Thyroid gland (tissue), 4 donors: ENCODE results near the gene PADI4.

ENCODE experiments used
- CTCF ChIP-seq, 6 experiments: fragments of 200-600 bp in 3 of 6; fragments of 450-650 bp in 3 of 6; sonication (generic) in 3 of 6; IDR thresholded peaks; one replicate each; pipeline ENCODE4 v1.5.1; 2016 to 2019; ENCODE audit warnings: antibody characterized with exemption in 6 of 6, mild to moderate bottlenecking in 2 of 6, inconsistent platforms in 1 of 6, moderate library complexity in 1 of 6
- POLR2A ChIP-seq, 2 donors: fragments of 450-650 bp; IDR thresholded peaks; one replicate each; pipeline ENCODE4 v1.6.1; 2017; ENCODE audit warnings: antibody characterized with exemption in 2 of 2, mild to moderate bottlenecking in 2 of 2, moderate library complexity in 1 of 2

- TF ChIP-seq CTCF (IDR thresholded peaks at IDR 0.05) (no peak), POLR2A (IDR thresholded peaks at IDR 0.05) (no peak)
Measured at GRCh38 chr1:17375651-17376050, 67.7 kb downstream of the PADI4 start.
